Liver (tissue), 9 donors: Measurements from ENCODE around the gene ABCG2. TPM values are rescaled to one million over a fixed set of nuclear protein-coding genes. Genes with fewer than 3 reads are reported as not detected.

ENCODE experiments used
- DNase-seq: peaks from one replicate; pipeline ENCODE4 v3.0.0-alpha.2; 2017; ENCODE audit warnings: low spot score
- H3K27ac ChIP-seq, 2 donors: one replicate each; pipeline ENCODE4 v1.7.0; 2013; ENCODE audit warnings: inconsistent platforms in 2 of 2, low read length in 2 of 2, control low read depth in 1 of 2, low read depth in 1 of 2, mild to moderate bottlenecking in 1 of 2
- H3K27me3 ChIP-seq, 4 donors: one replicate each; pipeline versions ENCODE4 v1.6.1 to v1.7.0; 2013; ENCODE audit warnings: low read length in 3 of 4, inconsistent platforms in 1 of 4, mild to moderate bottlenecking in 1 of 4, moderate library complexity in 1 of 4; ENCODE audit not compliant: control insufficient read depth in 4 of 4, insufficient read depth in 4 of 4
- H3K36me3 ChIP-seq, 4 donors: one replicate each; pipeline versions ENCODE4 v1.6.1 to v1.7.0; 2013; ENCODE audit warnings: low read length in 3 of 4, mild to moderate bottlenecking in 3 of 4, low read depth in 1 of 4, moderate library complexity in 1 of 4; ENCODE audit not compliant: control insufficient read depth in 4 of 4, insufficient read depth in 3 of 4
- H3K4me1 ChIP-seq, 4 donors: one replicate each; pipeline versions ENCODE4 v1.6.1 to v1.7.0; 2013; ENCODE audit warnings: low read length in 3 of 4, mild to moderate bottlenecking in 3 of 4, moderate library complexity in 1 of 4; ENCODE audit not compliant: control insufficient read depth in 4 of 4, insufficient read depth in 4 of 4
- H3K4me3 ChIP-seq, 3 donors: one replicate each; pipeline versions ENCODE4 v1.6.1 to v1.7.0; 2013; ENCODE audit warnings: low read length in 3 of 3, control low read depth in 1 of 3, low read depth in 1 of 3, mild to moderate bottlenecking in 1 of 3
- H3K9ac ChIP-seq, 2 donors: one replicate each; pipeline ENCODE4 v1.7.0; 2013; ENCODE audit warnings: low read length in 2 of 2, mild to moderate bottlenecking in 2 of 2, moderate library complexity in 2 of 2, control low read depth in 1 of 2, low read depth in 1 of 2
- H3K9me3 ChIP-seq, 4 donors: one replicate each; pipeline versions ENCODE4 v1.6.1 to v1.7.0; 2013; ENCODE audit warnings: low read length in 3 of 4; ENCODE audit not compliant: control insufficient read depth in 4 of 4
- ATF3 ChIP-seq: IDR thresholded peaks from 2 replicates; pipeline ENCODE4 v1.6.1; 2016; ENCODE audit warnings: antibody characterized with exemption
- EGR1 ChIP-seq, 2 donors: IDR thresholded peaks; 2 replicates each; pipeline ENCODE4 v1.6.1; 2016 to 2018; ENCODE audit warnings: antibody characterized with exemption in 2 of 2, low read depth in 2 of 2
- FOXA1 ChIP-seq: IDR thresholded peaks from 2 replicates; pipeline ENCODE4 v1.6.1; 2016; ENCODE audit warnings: antibody characterized with exemption
- FOXA2 ChIP-seq: IDR thresholded peaks from 2 replicates; pipeline ENCODE4 v1.6.1; 2016; ENCODE audit warnings: antibody characterized with exemption
- GABPA ChIP-seq, 2 donors: IDR thresholded peaks in 1 of 2; conservative IDR thresholded peaks in 1 of 2; 2 replicates each; pipeline ENCODE4 v1.6.1; 2016; ENCODE audit warnings: antibody characterized with exemption in 2 of 2, mild to moderate bottlenecking in 1 of 2, moderate library complexity in 1 of 2
- HNF4A ChIP-seq, 2 donors: conservative IDR thresholded peaks; 2 replicates each; pipeline ENCODE4 v1.6.1; 2016; ENCODE audit warnings: antibody characterized with exemption in 2 of 2, mild to moderate bottlenecking in 2 of 2
- HNF4G ChIP-seq: IDR thresholded peaks from 2 replicates; pipeline ENCODE4 v1.6.1; 2016; ENCODE audit warnings: antibody characterized with exemption
- JUND ChIP-seq, 2 donors: IDR thresholded peaks; 2 replicates each; pipeline ENCODE4 v1.6.1; 2016; ENCODE audit warnings: antibody characterized with exemption in 2 of 2
- NR2F2 ChIP-seq: IDR thresholded peaks from 2 replicates; pipeline ENCODE4 v1.6.1; 2016; ENCODE audit warnings: antibody characterized with exemption
- RAD21 ChIP-seq, 2 donors: IDR thresholded peaks; 2 replicates each; pipeline ENCODE4 v1.6.1; 2016; ENCODE audit warnings: antibody characterized with exemption in 2 of 2, mild to moderate bottlenecking in 2 of 2
- RXRA ChIP-seq, 2 donors: IDR thresholded peaks; 2 replicates each; pipeline ENCODE4 v1.6.1; 2017 to 2018; ENCODE audit warnings: antibody characterized with exemption in 2 of 2, mild to moderate bottlenecking in 1 of 2
- SP1 ChIP-seq: IDR thresholded peaks from 2 replicates; pipeline ENCODE4 v1.6.1; 2018; ENCODE audit warnings: antibody characterized with exemption, mild to moderate bottlenecking
- TAF1 ChIP-seq: conservative IDR thresholded peaks from 2 replicates; pipeline ENCODE4 v1.6.1; 2016; ENCODE audit warnings: antibody characterized with exemption, mild to moderate bottlenecking
- YY1 ChIP-seq: IDR thresholded peaks from 2 replicates; pipeline ENCODE4 v1.6.1; 2016; ENCODE audit warnings: antibody characterized with exemption, mild to moderate bottlenecking
- ZBTB33 ChIP-seq: IDR thresholded peaks from 2 replicates; pipeline ENCODE4 v1.6.1; 2016; ENCODE audit warnings: antibody characterized with exemption
- WGBS: extraction: QIAGEN DNeasy Blood & Tissue Kit; methylation state at CpG from one replicate; pipeline ENCODE4 v1.1.7; 2013; 5-methylcytosine and 5-hydroxymethylcytosine counted together
- polyA plus RNA-seq, 2 donors: library from polyadenylated mRNA; stranded (reverse) in 1 of 2; unstranded in 1 of 2; fragments of 200-250 nt in 1 of 2; fragments of >200 nt in 1 of 2; fragmentation: Nextera tagmentation in 1 of 2; extraction: Ambion mirVana in 1 of 2; gene quantifications; one replicate each; pipeline versions ENCODE4 v1.2.1 to v1.2.3, GENCODE V29; 2013 to 2015
- total RNA-seq, 2 donors: library from RNA; depleted of rRNA; stranded (reverse); fragments of >200 nt; gene quantifications; one replicate each; pipeline ENCODE4 v1.2.3, GENCODE V29; 2014
- TF ChIP-seq, protein P1 (sequence below): fragments of 150-350 bp; IDR thresholded peaks from 2 replicates; pipeline ENCODE4 v1.5.1; 2017; ENCODE audit warnings: improper control_type of control experiment, low read depth, low read length; ENCODE audit not compliant: missing input control
- TF ChIP-seq, protein P2 (sequence below): IDR thresholded peaks from 2 replicates; pipeline ENCODE4 v1.6.1; 2016; ENCODE audit warnings: antibody characterized with exemption
- TF ChIP-seq, protein P3 (sequence below): IDR thresholded peaks from 2 replicates; pipeline ENCODE4 v1.6.1; 2016; ENCODE audit warnings: antibody characterized with exemption, mild to moderate bottlenecking
- donor health status: healthy.
- donor health status: healthy.
- donor health status: healthy.
- donor health status: healthy.
- donor health status: healthy.

Gene ABCG2
- total and polyA plus RNA-seq, 4 donors, result 1.9 to 23.6 (median 7.0) TPM

DNA sequence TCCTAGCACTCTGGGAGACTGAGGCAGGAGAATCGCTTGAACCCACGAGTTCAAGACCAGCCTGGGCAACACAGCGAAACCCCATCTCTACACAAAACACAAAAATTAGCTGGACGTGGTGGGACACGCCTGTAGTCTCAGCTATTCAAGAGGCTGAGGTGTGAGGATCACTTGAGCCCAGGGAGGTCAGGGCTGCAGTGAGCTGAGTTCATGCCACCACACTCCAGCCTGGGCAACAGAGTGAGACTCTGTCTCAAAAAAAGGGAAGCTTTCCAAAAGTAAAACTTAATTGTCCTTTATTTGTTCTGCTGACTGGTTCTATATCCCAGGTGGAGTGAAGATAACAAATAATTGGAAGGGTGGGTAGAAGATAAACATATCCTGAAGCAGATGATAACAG, 45.6 kb downstream of the ABCG2 start:
- WGBS, result 95% methylated on average over 5 of the region's 5 CpGs
- Histone ChIP-seq H3K4me3 (no peak overlapping the region), H3K4me1 (peaks cover 7 to 32% (median 27%) of the 10 kb centered on the region in 4 donors), H3K9me3 (no peaks in the 10 kb centered on the region), H3K27me3 (no peaks in the 10 kb centered on the region), H3K27ac (no peak overlapping the region), H3K36me3 (no peaks in the 10 kb centered on the region), H3K9ac (no peak overlapping the region)
- no peak for DNase-seq
- TF ChIP-seq EGR1 (IDR thresholded peaks at IDR 0.05; ENCODE audit: low read depth in 2 of 2) (no peak), ATF3 (no peak), RAD21 (IDR thresholded peaks at IDR 0.05) (no peak), FOXA1 (no peak), GABPA (IDR thresholded peaks at IDR 0.05 in 1 of 2, conservative IDR thresholded peaks at IDR 0.05 in 1 of 2) (no peak), HNF4A (conservative IDR thresholded peaks at IDR 0.05) (no peak), TAF1 (no peak), JUND (IDR thresholded peaks at IDR 0.05) (no peak), RXRA (IDR thresholded peaks at IDR 0.05) (no peak), YY1 (no peak), NR2F2 (no peak), HNF4G (no peak), FOXA2 (no peak), ZBTB33 (no peak), SP1 (no peak)
- TF ChIP-seq, protein P1, sequence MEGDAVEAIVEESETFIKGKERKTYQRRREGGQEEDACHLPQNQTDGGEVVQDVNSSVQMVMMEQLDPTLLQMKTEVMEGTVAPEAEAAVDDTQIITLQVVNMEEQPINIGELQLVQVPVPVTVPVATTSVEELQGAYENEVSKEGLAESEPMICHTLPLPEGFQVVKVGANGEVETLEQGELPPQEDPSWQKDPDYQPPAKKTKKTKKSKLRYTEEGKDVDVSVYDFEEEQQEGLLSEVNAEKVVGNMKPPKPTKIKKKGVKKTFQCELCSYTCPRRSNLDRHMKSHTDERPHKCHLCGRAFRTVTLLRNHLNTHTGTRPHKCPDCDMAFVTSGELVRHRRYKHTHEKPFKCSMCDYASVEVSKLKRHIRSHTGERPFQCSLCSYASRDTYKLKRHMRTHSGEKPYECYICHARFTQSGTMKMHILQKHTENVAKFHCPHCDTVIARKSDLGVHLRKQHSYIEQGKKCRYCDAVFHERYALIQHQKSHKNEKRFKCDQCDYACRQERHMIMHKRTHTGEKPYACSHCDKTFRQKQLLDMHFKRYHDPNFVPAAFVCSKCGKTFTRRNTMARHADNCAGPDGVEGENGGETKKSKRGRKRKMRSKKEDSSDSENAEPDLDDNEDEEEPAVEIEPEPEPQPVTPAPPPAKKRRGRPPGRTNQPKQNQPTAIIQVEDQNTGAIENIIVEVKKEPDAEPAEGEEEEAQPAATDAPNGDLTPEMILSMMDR, result no peak
- TF ChIP-seq, protein P2, sequence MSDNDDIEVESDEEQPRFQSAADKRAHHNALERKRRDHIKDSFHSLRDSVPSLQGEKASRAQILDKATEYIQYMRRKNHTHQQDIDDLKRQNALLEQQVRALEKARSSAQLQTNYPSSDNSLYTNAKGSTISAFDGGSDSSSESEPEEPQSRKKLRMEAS, result no peak
- TF ChIP-seq, protein P3, sequence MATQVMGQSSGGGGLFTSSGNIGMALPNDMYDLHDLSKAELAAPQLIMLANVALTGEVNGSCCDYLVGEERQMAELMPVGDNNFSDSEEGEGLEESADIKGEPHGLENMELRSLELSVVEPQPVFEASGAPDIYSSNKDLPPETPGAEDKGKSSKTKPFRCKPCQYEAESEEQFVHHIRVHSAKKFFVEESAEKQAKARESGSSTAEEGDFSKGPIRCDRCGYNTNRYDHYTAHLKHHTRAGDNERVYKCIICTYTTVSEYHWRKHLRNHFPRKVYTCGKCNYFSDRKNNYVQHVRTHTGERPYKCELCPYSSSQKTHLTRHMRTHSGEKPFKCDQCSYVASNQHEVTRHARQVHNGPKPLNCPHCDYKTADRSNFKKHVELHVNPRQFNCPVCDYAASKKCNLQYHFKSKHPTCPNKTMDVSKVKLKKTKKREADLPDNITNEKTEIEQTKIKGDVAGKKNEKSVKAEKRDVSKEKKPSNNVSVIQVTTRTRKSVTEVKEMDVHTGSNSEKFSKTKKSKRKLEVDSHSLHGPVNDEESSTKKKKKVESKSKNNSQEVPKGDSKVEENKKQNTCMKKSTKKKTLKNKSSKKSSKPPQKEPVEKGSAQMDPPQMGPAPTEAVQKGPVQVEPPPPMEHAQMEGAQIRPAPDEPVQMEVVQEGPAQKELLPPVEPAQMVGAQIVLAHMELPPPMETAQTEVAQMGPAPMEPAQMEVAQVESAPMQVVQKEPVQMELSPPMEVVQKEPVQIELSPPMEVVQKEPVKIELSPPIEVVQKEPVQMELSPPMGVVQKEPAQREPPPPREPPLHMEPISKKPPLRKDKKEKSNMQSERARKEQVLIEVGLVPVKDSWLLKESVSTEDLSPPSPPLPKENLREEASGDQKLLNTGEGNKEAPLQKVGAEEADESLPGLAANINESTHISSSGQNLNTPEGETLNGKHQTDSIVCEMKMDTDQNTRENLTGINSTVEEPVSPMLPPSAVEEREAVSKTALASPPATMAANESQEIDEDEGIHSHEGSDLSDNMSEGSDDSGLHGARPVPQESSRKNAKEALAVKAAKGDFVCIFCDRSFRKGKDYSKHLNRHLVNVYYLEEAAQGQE, result no peak
